ENCODE data around the gene DAW1. TPM values are rescaled to one million over a fixed set of nuclear protein-coding genes. Genes with fewer than 3 reads are reported as not detected.
"Not testable (repeated sequence)": the region's sequence is repeated elsewhere in the genome, so short reads cannot be mapped to it uniquely, and the experiment has no call there.

Gene DAW1
- polyA plus RNA-seq, 1 donor: not detected

GRCh38 chr2:227932001-227932400 is 60.6 kb downstream of the DAW1 start:
- no peak for DNase-seq

DNA sequence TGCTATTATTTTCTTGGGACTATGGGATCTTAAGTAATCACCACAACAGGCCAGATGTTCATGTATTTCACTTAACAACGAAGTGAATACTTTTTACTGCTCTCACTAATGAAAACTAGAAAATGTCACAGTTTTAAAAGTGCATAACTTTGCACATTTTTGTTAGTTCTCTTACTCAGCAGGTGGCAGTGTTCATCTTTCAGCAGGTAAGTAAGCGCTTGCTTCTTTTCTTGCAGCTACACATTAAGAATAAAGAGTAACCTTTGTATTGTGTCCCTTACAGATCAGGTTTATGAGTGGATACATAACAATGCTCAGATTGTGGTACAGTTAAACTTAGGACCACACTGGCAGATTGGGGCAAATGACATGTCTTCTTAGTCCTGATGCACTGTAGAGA is 61.0 kb downstream of the DAW1 start:
- DNase-seq: no peak

DNA sequence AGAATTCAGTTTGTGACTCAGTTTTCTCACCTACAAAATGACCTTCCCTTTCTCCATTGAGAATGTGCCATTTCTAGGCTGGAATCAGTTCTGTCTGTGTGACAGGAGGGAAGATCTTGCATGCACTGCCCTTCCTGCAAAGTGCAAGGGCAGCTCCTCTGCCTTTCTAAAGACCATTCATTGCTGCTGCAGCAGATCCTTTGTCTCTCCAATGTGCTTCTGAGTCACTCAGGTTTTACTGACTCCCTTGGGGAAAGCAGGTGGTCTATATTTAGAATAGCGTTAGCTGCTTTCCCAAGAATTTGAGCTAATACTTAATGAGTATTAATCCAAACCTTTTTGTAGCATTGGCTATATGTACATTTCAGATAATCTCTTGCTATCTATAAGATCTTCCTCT is 62.5 kb downstream of the DAW1 start:
- no peak for DNase-seq

GRCh38 chr2:227936249-227936648 is 64.8 kb downstream of the DAW1 start:
- DNase-seq: not testable (repeated sequence)

GRCh38 chr2:227939271-227940027 is 68.0 kb downstream of the DAW1 start:
- peak; percentile 4 for DNase-seq

GRCh38 chr2:227942021-227942420 is 70.6 kb downstream of the DAW1 start:
- no peak for DNase-seq

DNA sequence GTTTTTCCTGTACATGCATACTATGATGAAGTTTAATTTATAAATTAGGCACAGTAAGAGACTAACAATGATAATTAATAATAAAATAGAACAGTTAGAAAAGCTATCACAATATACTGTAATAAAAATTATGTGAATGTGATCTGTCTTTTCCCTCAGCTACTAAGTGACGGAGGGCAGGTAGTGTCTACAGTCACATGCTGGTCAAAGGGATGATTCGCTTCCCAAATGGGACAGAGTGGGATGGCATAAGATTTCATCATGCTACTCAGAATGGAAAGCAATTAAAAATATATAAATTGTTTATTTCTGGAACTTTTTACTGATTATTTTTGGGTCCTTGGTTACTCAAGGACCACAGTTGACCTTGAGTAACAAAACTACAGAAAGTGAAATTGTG is 71.5 kb downstream of the DAW1 start:
- DNase-seq: no peak

DNA sequence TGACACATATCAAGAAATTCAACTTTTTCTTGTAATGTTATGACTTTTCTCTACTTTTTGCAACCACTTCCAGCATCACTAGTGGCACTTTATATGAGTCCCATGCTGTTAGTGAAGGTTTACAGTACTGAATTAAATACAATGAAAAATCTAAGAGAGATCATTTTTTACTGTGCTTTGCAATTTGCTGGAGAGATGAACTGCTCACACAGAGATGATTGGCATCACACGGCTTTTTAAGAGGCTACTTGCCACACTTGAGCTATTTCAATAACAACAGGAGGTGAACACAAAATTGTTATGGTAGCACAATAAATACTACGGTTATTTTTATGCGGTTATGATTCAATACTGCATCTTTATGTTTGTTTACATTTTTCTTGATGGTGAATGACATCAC is 88.9 kb downstream of the DAW1 start:
- DNase-seq: no peak

- DNase-seq: no peak
These were observed 100.3 kb downstream of the DAW1 start for GRCh38 chr2:227971619-227972230.

- no peak for DNase-seq
These were observed 101.8 kb downstream of the DAW1 start for GRCh38 chr2:227973241-227973640.

Other genes starting within 250 kb of the DAW1 start
- not detected for gene SCYGR5, start 204.8 kb upstream of the DAW1 start, polyA plus RNA-seq (ENCODE audit: insufficient read length)
- 0.67 TPM for gene SLC19A3, start 153.6 kb upstream of the DAW1 start, polyA plus RNA-seq (ENCODE audit: insufficient read length)
- gene SCYGR6, start 146.9 kb upstream of the DAW1 start, polyA plus RNA-seq (ENCODE audit: insufficient read length): not detected
- gene SCYGR7, start 143.3 kb upstream of the DAW1 start, polyA plus RNA-seq (ENCODE audit: insufficient read length): not detected
- not detected for gene SCYGR8, start 125.7 kb upstream of the DAW1 start, polyA plus RNA-seq (ENCODE audit: insufficient read length)
- 0.41 TPM for gene CCL20, start 57.8 kb upstream of the DAW1 start, polyA plus RNA-seq (ENCODE audit: insufficient read length)